ENCODE measurements around the gene FYCO1. TPM values are rescaled to one million over a fixed set of nuclear protein-coding genes. Genes with fewer than 3 reads are reported as not detected.
A peak's percentile ranks its signal among the peaks of the same experiment; 100 is the strongest.
"Not testable (repeated sequence)": the region's sequence is repeated elsewhere in the genome, so short reads cannot be mapped to it uniquely, and the experiment has no call there.

FYCO1 gene
- polyA plus RNA-seq, 5 donors = 18.2 to 21.5 (median 19.6) TPM

DNA sequence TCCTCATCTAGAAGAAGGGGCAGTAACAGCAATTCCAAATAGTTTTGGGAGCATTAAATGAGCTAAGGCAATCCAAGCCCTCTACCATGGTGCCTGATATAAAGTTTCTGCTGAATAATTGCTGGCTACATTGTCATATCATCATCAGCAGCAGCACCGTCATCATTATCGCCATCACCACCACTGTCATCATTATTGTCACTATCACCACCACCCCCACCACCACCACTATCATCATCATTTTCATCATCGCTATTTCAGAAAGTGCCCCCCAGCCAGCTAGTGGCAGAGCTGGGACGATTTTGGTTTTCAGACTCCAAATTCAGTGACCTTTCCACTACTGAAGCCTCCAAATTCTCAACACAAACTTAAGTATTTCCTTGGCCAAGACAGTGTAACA, 16.6 kb upstream of the FYCO1 start:
- DNase-seq = no peak

DNA sequence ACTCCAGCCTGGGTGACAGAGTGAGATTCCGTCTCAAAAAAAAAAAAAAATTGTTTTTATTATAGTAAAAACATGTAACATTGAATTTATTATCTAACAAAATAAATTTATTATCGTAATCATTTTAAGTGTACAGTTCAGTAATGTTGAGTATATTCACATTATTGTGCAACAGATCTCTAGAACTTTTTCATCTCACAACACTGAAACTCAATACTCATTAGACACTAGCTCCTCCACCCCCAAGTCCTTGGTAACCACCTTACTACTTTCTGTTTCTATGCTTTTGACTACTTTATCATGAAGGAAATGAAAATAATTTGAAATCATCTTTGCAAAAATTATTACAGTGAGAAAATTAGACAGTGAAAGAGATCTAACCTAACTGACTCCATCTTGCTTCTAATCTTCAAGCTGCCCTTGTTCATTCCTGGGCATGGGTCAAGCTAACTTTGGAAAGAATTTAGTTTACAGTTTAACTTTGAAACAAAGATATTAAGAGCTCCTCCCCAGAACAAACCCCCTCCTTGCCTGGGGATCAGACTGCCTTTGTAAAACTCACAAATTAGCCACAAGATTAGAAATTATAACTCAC, 15.0 kb upstream of the FYCO1 start:
- no peak for DNase-seq

DNA sequence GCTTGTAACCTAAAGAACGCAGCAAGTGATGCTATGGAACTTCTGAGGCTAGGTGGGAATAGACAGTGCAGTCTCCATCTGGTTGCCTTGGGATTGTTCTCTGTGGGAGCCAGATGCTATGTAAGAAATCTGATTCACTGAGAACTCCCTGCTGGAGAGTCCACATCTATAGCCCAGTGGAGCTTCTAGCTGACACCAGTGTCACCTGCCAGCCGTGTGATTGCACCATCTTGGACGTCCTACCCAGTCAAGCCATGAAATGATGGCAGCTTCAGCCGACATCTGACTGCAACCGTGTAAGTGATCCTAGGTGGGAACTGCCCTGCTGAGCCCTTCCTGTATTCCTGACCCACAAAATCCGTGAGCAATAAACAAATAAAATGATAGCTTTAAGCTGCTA, 12.4 kb upstream of the FYCO1 start:
- no peak for DNase-seq

DNA sequence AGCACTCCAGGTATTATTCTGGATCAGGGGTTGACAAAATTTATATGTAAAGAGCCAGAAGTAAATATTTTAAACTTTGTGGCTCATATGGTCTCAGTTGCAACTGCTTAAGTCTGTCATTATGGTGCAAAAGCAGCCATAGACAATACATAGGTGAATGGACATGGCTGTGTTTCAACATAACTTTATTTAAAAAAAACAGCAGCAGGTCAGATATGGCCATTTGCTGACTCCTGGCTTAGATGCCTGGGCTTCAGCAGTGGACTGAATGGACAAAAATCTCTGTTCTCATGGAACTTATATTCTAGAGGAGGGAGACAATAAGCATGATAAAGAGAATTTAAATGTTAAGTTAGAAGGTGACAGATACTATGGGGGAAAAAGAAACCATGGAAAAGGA, 11.7 kb upstream of the FYCO1 start:
- no peak for DNase-seq

DNA sequence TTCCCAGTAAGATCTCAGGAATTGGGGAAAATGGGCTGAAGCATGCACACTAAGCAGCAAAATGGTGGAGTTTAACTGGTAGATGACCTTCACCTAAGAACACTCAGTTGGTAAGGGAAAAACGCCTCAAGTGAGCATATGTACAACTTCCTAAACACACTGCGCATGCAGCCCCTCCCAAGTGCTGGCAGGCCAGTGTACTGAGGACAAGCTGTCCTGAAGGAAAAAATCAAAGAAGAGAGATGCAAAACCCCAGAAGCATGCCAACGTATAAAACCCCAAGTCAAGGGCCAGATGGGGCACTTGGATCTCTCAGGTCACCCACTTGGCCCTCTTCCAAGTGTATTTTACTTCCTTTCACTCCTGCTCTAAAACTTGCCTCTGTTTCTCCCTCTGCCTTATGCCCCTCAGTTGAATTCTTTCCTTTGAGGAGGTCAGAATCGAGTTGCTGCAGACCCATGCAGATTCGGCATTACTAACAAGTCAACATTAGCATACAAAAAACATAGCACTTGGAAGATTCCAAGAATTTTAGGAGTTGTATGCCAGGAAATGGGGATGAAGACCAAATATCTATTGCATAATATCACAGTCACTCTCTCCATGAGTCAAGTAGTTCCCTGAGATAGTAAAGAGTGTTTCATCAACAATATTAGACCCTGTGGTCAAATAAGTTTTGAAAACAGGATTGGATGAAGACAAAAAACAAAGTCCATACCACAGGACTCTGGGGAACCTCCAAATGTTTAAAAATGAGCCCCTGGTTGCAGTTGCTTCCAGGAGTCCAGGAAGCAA, 10.8 kb upstream of the FYCO1 start:
- peak; percentile 56 to 74 for DNase-seq

DNA sequence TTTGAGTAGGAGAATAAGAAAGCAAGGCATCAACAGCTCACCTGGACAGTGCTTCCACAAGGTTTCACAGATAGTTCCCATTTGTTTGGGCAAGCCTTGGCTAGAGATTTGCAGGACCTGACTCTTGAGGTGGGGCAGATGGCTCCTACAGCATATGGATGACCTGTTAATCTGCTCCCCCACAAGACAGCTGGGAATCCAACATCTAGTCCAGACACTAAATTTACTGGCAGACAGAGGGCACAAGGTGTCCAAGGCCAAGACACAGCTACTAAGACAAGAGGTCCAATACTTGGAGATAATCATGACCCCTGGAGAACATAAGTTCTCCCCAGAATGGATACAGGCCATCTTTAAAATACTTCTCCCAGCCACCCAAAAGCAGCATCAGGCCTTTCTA, 8.1 kb upstream of the FYCO1 start:
- DNase-seq = not testable (repeated sequence)

DNA sequence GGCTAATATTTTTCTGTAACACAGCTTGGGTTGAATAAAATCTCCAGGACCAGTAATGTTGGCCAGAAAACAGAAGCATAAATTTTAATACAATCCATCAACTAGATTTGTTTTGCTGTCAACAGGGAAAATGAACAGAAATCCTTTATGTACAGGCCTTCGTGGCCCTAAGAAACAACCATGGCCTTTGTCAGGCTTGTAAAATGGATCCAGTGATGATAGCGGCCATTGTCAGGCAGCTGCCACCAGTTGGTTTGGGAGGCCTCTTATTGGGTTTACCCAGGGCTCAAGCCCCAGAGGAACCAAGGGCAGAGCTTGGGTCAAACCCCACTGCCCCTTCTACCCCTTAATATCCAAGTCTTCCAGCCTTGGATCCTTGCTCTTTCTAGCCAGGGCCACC, 5.6 kb upstream of the FYCO1 start:
- no peak for DNase-seq

DNA sequence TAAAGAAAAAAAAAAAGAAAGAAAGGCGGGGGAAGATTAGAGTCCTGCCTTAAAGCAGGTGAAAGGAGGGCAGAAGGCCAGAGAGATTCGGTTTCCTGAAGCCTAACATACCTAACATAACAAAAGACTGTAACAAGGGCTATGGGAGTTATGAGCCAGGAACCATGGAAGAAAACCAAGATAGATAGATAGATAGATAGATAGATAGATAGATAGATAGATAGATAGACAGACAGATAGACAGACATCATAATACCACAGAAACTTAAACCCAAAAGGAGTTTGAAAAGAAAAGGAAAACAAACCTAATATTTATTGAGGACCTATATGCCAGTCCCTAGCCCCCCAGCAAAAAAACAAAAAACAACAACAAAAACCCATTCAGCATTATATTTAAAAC, 2.3 kb upstream of the FYCO1 start:
- no peak for DNase-seq

DNA sequence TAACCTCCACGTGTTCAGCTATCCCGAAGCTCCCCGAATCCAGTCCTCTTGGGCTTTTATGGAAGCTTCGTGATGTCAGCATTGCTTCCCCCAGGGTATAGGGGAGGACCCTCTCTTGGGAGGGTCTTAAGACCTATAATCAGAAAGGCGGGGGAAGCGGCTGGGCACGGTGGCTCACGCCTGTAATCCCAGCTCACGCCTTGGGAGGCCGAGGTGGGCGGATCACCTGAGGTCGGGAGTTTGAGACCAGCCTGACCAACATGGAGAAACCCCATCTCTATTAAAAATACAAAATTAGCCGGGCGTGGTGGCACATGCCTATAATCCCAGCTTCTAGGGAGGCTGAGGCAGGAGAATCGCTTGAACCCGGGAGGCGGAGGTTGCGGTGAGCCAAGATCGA, 1.9 kb upstream of the FYCO1 start:
- not testable (repeated sequence) for DNase-seq

DNA sequence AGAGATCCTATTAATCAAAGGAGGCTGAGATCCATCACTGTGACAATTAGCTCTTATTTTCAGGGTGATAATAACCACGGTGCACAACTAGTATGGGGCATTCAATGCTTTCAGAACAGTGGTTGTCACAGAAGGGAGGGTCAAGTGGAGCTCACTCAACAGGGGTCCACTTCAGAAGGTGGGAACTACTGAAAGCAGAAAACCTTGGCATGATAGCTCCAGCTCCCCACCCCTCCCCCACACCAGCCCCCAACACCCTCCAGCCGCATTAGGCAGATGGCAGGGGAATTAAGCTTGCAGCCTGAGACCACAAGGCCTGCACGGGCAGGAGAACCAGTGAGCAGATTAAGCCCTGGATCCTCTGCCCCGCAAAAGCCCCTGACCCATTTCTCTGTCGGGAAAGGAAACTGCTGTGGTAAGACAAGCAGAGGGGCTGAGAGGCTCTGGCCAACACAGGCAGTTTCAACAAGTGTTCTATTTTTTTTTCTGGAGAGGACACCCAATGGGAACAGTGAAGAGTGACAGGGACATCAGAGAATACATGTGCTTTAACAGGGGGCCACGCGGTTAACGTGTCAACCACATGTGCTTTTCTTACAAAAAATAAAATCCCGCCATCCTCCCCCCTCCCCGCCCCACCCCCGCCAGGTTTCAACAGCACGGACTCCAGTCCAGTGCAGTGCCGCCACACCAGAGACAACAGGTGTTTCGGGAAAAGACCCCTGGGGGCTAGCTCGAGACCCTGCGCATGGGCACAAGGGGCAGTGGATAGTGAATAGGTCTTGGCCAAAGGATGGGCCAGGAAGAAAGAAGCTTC, 997 bp downstream of the FYCO1 start:
- DNase-seq = no peak

DNA sequence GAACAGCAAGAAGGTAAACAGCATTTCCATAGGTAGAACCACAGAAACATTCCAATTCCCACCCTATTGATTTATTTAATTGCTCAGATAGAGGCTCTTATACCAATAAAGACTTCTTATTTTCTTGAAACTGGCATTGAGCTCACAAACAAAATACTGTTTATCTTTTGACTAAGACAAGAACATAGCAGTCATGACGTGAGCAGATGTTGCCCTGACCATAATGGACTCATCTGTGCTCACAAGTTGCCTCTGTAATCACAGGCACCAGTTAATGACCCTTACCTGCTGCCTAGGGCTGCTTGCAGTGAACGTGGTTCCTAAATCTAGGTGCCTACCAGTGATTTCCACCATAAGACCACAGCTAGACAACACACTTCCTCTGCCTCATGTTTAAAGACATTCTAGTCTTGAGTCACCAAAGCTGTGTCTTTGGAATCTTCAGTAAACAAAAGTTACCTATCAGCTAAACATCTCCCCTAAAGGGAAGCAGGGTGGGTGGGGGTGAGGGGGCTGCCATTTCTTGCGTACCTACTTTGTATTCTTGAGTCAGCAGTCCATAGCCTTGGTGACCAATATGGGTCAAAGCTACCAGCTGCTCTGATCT, 2.1 kb downstream of the FYCO1 start:
- no peak for DNase-seq

DNA sequence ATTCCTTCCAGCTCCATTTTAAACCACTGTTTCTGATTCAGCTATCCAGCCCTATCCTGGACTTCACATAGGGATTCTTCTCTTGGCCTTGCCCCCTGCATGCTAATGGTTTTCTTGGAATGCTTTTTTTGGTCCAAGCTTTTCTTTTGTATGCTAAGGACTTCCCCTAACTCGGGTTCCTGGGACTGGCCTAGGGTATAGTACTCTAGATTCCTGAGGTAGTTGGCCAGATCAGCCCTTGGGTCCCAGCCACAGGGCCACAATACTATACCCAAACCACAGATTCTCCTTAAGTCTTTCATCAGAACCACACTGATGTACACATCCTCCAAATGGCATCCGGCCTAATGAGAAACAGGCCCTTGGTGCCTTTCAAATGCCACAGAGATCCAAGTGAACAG, 2.8 kb downstream of the FYCO1 start:
- no peak for DNase-seq

DNA sequence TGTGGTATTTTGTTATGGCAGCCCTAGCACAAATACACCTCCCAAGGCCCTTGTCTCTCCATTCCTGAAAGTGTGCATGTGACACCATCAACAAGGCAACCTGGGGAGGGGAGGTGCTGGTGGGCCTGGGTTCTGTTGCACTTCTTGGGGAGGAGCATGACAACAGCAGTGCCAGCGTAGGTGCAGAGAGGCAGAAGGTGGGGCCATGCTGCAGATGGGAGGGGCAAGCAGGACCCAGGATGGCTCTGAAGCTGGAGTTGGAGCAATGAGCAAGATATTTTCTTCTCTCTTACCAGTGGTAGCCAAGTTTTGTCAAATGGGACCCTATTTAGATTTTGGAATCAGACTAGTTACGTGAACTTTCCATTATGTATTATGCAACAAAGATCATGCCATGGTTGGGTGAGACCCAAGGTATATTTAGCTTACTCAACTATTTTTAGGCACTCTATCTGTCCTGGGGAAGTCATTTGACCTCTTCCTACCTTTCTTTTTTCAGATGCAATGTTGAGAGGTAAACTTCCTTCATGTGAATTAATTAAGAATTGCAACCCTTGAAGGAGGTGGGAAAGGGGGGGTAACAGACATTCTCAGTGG, 3.4 kb downstream of the FYCO1 start:
- no peak for DNase-seq

DNA sequence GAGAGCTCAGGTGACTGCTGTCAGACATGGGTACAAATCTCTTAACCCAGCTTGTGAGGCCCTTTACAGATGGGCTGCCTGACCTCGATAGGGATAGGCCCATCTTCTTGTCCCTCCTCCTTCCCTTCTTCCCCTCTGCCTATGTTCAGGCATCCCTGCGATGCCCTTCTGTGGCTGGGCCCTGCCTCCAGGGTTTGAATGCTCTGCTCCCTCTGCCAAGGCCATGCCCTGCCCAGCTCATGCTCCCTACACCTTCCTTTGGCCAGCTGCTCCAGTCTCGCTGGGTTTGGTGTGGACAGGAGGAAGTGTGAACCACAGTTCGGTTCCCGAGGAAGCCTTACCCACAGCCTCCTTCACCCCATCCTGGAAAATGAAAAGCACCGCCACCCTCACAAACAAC, 4.3 kb downstream of the FYCO1 start:
- DNase-seq = no peak

DNA sequence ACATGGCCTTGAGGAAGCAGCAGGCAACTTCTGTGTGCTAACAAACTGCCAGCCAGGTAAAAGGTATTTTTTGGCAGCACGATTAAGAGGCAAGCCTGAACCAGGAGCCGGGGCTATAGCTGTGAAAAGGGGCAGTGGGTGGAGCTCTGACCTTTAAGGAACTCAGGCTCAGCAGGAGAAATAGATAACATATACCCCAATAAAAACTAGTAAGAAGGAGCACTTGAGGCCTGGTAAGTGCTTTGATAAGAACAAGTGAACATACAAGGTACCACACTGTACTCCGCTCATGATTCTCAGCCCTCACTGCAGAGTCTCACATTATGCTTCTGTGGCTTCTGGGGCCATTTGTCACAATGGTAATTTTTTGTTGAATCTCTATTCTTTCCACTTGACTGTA, 5.4 kb downstream of the FYCO1 start:
- DNase-seq = no peak

DNA sequence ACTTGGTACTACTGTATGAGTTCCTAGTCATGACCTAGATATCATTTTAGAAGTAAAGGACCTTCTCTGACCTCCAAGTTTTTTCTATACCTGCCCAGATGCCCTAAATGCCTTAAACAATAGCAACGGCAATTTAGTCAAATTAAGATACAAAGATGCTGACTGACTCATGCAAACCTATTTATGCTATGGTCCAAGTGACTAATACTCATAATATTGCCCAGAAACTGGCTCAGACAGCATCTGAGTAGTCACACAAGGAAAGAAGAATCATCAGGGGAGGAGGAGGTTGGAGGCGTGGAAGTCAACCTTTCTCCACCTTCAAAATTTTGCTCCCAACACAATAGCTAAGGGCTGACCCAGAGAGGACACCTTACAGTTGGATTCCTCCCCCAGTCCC, 6.8 kb downstream of the FYCO1 start:
- no peak for DNase-seq

DNA sequence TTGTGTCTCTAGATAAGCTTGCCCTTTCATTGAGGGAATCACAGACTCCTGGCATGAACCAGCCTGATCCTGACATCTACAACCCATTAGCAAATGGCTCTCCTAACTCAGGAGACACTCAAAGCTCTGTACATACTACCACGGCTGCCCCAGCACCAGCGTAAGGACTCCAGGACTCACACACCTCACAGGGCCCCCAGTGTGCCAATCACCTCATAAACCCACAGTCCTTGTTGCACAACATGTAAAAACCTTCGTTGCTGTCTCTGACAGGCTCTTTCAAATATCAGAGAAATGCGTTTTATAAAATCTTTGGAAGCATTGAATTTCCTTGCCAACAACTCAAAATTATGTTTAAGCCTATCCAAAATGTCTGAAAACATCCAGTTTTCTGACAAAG, 7.3 kb downstream of the FYCO1 start:
- no peak for DNase-seq

DNA sequence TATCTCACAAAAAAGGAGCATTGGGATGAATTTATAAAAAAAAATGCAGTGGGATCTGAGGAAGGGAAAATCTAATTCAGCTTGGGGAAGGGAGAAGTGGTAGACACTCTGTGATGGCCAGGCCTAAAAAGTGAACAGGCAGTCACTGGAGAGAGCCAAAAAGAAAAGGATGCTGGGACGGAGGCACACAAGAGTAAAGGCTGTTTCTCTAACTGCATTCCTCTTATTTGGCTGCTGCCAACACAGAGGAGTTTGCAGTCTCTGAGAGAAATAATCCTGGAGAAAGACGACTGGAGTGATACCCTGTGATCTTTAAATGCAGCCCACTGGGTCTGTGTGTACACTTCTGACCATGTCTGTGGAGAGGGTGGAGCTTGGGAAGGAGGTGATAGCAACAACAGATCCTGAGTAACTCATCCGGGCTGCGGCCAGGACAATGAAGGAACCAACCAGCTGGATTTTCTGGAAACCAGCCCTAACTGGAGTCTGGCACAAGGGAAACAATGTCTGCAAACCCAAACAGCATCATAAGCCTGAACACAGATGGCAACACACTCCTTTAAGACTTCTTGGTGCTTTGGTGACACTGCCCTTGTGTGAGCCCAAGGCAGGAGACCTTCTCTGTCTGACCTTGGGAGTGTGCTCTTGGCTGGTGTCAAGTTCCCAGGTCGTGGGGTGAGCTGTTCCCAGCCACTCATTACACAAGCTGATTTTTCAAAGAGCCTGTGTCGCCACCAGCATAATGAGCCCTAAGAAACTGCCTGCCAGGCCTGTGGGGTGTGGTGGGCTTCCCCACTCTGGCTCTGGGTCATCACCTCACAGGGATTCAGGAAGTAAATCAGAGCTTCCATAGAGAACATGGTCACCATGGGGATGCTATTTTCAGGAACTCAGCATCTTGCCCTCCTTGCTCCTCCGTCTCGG, 8.0 kb downstream of the FYCO1 start:
- DNase-seq = peak; percentile 62 to 71

DNA sequence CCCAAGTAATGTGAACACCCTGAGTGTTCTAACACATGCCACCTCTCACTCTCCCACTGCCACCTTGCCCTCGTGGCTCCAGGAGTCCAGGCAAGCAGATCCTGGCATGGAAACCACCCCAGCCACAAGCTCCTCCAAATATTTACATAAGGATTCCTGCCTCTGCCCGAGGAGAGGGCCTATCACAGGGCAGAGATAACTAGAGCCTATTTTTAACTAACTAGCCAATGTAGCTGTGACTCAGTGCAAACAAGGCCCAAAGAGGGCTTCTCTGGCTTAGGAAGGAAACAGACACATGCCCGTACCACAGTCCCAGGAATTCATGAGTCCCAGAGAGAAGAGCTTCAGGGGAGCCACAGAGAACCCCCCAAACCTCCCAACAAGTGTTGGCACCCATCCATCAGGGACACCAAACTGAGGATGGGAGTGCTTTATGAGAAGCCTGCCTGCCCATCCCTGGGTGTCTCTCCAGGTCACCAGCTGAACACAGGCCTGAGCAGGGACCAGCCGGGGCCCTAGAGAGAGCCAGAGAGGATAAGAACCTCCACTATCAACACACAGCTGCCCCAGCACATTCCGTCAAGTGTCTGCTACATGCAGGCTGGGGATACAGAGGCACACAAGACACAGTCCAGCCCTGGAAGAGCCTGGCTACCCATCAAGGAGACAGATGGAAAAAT, 9.2 kb downstream of the FYCO1 start:
- no peak for DNase-seq

Data from right lung (tissue), 5 donors.